ENCODE data around the gene IL1RN. TPM values are rescaled to one million over a fixed set of nuclear protein-coding genes. Genes with fewer than 3 reads are reported as not detected.

IL1RN gene
- total and polyA plus RNA-seq, 2 experiments from 2014 or later, result not detected

DNA sequence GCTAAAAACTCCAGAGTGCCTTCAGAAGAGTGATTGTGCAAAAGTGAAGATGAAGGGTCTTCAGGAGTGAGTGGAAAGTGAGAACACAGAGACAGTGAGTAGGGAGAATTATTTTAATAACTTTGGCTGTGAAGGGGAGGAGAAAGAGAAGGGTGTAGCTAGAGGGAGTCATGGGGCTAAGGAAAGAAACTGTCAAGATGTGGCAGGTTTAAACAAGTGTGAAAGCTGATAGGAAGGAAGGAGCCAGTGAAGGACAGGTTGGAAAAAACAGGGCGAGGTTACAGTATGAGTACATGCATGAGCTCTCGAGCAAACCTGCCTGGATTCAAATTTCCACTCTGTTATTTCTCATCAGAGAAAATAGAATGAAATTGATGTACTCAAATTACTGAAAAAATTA lies 41.9 kb upstream of the IL1RN start:
- no peak overlapping the region for H3K9ac ChIP-seq
- 39 to 56% methylated on average over 2 of the region's 2 CpGs for WGBS, 2 experiments (ENCODE audit: low coverage in 1 of 2, low lambda C conversion rate in 2 of 2, missing lambda C conversion rate in 2 of 2)

DNA sequence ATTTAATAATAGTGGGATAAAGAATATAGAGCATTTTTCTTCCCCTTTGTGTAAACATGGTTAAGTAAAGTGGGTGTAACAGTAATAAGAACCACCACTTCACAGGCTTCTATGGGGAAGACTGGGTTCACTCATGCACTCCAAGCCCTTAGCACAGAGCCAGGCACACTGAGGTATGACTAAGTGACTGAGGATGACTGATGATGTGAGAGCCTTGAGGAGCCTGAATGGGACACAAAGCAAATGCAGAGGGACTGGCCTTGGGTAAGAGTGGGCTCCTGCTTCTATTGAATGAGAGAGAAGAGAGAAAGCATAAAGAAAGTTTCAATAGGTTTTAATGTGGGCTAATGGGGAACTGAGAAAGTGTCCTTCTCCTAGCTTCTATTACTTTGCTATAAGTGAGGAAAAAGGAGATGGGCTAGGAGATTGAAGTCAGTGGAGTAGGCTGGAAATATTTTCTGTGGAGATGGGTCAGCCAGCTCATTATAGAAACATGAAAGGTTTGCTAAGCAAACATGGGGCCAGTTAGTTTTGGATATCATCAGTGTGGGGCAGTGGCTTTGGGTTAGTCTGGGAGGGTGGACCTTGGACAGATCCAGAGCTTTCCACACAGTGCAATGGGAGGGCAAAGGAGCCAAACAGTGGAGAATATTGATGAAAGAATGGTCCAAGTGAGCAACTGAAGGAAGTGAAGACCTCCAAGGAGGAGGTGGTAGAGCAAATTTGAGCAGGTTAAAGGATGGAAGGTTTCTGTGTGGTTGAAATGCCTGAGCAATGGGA lies 39.0 kb upstream of the IL1RN start:
- Histone ChIP-seq H3K4me3 (no peak overlapping the region), H3K4me1 (ENCODE audit: insufficient read depth) (no peaks in the 10 kb centered on the region), H3K9ac (no peak overlapping the region), H3K79me2 (ENCODE audit: insufficient read depth) (no peaks in the 10 kb centered on the region), H3K36me3 (ENCODE audit: low read depth) (no peaks in the 10 kb centered on the region), H3F3A (ENCODE audit: insufficient read depth) (no peaks in the 10 kb centered on the region), H3K27me3 (replicated peaks; ENCODE audit: insufficient read depth) (peaks cover 28% of the 10 kb centered on the region; the same call in 1 of the 2 replicates), H3K27ac (no peak overlapping the region), H4K20me1 (ENCODE audit: insufficient read depth) (no peaks in the 10 kb centered on the region), H3K4me2 (ENCODE audit: unreplicated experiment) (no peak overlapping the region), H3K9me3 (ENCODE audit: low read depth) (no peaks in the 10 kb centered on the region), H2AFZ (no peak overlapping the region), H3K9me2 (ENCODE audit: insufficient read depth) (no peaks in the 10 kb centered on the region)
- in situ Hi-C loops (cut with MboI), result no loop called here
- TF ChIP-seq EZH2phosphoT487 (IDR thresholded peaks at IDR 0.05; ENCODE audit: insufficient read depth, low read depth), result no peak
- TF ChIP-seq EZH2 (IDR thresholded peaks at IDR 0.05; ENCODE audit: insufficient read depth, poor library complexity, severe bottlenecking), result no peak
- DNase-seq, result no peak

More for the DNA sequence above, 41.9 kb upstream of the IL1RN start:
- in situ Hi-C loops (cut with MboI), result no loop called here
- H2AFZ ChIP-seq, result no peak overlapping the region
- H3K4me3 ChIP-seq, result no peak overlapping the region
- no peak for TF ChIP-seq EZH2 (IDR thresholded peaks at IDR 0.05; ENCODE audit: insufficient read depth, poor library complexity, severe bottlenecking)
- TF ChIP-seq EZH2phosphoT487 (IDR thresholded peaks at IDR 0.05; ENCODE audit: insufficient read depth, low read depth), result no peak
- no peak overlapping the region for H3K4me2 ChIP-seq (ENCODE audit: unreplicated experiment)
- H3K4me1 ChIP-seq (ENCODE audit: insufficient read depth), result no peaks in the 10 kb centered on the region
- no peak for DNase-seq
- H3K79me2 ChIP-seq (ENCODE audit: insufficient read depth), result no peaks in the 10 kb centered on the region
- no peaks in the 10 kb centered on the region for H3K36me3 ChIP-seq (ENCODE audit: low read depth)
- H3K9me3 ChIP-seq (ENCODE audit: low read depth), result no peaks in the 10 kb centered on the region
- no peaks in the 10 kb centered on the region for H3K9me2 ChIP-seq (ENCODE audit: insufficient read depth)
- no peaks in the 10 kb centered on the region for H4K20me1 ChIP-seq (ENCODE audit: insufficient read depth)
- peaks cover 15% of the 10 kb centered on the region; the same call in 1 of the 2 replicates for H3K27me3 ChIP-seq (replicated peaks; ENCODE audit: insufficient read depth)
- no peaks in the 10 kb centered on the region for H3F3A ChIP-seq (ENCODE audit: insufficient read depth)
- H3K27ac ChIP-seq, result no peak overlapping the region

DNA sequence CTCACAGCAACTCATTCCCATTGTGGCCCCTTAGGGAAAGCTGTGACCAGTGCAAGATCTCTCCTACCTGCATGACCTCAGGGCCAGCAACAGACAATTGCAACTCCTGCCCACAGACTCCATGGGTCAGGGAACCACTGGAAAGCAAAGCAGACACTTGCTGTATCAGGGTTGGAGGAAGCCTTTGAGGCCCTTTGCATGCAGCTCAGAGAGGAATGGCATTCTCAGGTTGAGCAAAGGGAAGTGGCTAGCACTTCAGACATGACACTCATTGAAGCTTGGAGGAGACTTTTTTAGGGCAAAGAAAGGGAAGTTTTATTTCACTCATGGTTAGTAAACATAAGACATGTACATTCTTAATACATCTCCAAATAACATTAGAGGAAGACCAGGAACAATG lies 37.5 kb upstream of the IL1RN start:
- Histone ChIP-seq H3K27me3 (replicated peaks; ENCODE audit: insufficient read depth) (peaks cover 43% of the 10 kb centered on the region; the same call in 1 of the 2 replicates), H4K20me1 (ENCODE audit: insufficient read depth) (no peaks in the 10 kb centered on the region), H2AFZ (no peak overlapping the region), H3F3A (ENCODE audit: insufficient read depth) (no peaks in the 10 kb centered on the region), H3K4me1 (ENCODE audit: insufficient read depth) (no peaks in the 10 kb centered on the region), H3K4me2 (ENCODE audit: unreplicated experiment) (no peak overlapping the region), H3K36me3 (ENCODE audit: low read depth) (no peaks in the 10 kb centered on the region), H3K79me2 (ENCODE audit: insufficient read depth) (no peaks in the 10 kb centered on the region), H3K27ac (no peak overlapping the region), H3K9ac (no peak overlapping the region), H3K4me3 (no peak overlapping the region), H3K9me3 (ENCODE audit: low read depth) (no peaks in the 10 kb centered on the region), H3K9me2 (ENCODE audit: insufficient read depth) (no peaks in the 10 kb centered on the region)
- TF ChIP-seq EZH2 (IDR thresholded peaks at IDR 0.05; ENCODE audit: insufficient read depth, poor library complexity, severe bottlenecking) (no peak), EZH2phosphoT487 (IDR thresholded peaks at IDR 0.05; ENCODE audit: insufficient read depth, low read depth) (no peak)
- DNase-seq, result no peak
- in situ Hi-C loops (cut with MboI), result no loop called here

DNA sequence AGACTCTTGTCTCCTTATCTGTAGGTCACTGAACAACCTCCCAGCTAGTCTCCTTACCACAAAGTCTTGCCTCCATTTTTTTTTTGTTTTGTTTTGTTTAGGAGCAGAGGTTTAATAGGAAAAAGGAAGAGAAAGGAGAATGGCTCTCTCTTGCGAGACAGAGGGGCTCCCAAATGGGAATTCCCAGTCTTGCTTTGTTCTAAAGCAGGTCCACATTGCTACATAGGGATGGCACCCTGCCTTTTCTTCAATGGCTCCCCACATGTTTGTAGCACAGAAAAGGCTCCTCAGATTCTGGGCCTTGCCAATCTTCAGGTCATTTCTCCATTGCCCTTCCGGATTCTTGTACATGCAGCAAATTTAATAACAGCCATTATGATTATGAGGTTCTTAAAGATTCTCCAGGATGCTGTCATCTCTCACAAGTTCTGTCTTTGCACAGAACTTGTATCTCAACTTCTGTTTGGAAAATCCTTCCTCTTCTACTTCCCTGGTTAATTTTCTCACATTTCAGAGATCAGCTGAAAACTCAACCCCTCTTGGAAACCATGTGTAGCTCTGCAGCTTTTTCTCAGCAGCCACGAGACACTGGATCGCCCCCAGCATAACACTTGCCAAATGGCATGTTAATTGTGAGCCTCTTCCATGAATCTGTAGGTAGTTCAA lies 36.0 kb upstream of the IL1RN start:
- Histone ChIP-seq H3K4me1 (ENCODE audit: insufficient read depth) (no peaks in the 10 kb centered on the region), H4K20me1 (ENCODE audit: insufficient read depth) (no peaks in the 10 kb centered on the region), H3K4me2 (ENCODE audit: unreplicated experiment) (no peak overlapping the region), H3F3A (ENCODE audit: insufficient read depth) (no peaks in the 10 kb centered on the region), H2AFZ (no peak overlapping the region), H3K27me3 (replicated peaks; ENCODE audit: insufficient read depth) (peaks cover 49% of the 10 kb centered on the region; the same call in 1 of the 2 replicates), H3K9me2 (ENCODE audit: insufficient read depth) (no peaks in the 10 kb centered on the region), H3K4me3 (no peak overlapping the region), H3K27ac (no peak overlapping the region), H3K9me3 (ENCODE audit: low read depth) (no peaks in the 10 kb centered on the region), H3K79me2 (ENCODE audit: insufficient read depth) (no peaks in the 10 kb centered on the region), H3K9ac (no peak overlapping the region), H3K36me3 (ENCODE audit: low read depth) (no peaks in the 10 kb centered on the region)
- DNase-seq, result no peak
- 3 to 6% methylated on average over 4 of the region's 4 CpGs for WGBS, 2 experiments (ENCODE audit: low coverage in 1 of 2, low lambda C conversion rate in 2 of 2, missing lambda C conversion rate in 2 of 2)
- no peak for TF ChIP-seq EZH2phosphoT487 (IDR thresholded peaks at IDR 0.05; ENCODE audit: insufficient read depth, low read depth)
- no peak for TF ChIP-seq EZH2 (IDR thresholded peaks at IDR 0.05; ENCODE audit: insufficient read depth, poor library complexity, severe bottlenecking)
- in situ Hi-C loops (cut with MboI), result no loop called here
